Activated T-cell treated with anti-CD3 and anti-CD28 coated beads for 1 hour (primary cell): ENCODE results near the gene ZNF444.

ENCODE experiments used
- DNase-seq: peaks from one replicate; pipeline ENCODE4 v3.0.0-alpha.2; 2020; ENCODE audit warnings: low read depth

The ZNF444 gene

GRCh38 chr19:56107626-56108351 lies 33.3 kb upstream of the ZNF444 start:
- no peak for DNase-seq

DNA sequence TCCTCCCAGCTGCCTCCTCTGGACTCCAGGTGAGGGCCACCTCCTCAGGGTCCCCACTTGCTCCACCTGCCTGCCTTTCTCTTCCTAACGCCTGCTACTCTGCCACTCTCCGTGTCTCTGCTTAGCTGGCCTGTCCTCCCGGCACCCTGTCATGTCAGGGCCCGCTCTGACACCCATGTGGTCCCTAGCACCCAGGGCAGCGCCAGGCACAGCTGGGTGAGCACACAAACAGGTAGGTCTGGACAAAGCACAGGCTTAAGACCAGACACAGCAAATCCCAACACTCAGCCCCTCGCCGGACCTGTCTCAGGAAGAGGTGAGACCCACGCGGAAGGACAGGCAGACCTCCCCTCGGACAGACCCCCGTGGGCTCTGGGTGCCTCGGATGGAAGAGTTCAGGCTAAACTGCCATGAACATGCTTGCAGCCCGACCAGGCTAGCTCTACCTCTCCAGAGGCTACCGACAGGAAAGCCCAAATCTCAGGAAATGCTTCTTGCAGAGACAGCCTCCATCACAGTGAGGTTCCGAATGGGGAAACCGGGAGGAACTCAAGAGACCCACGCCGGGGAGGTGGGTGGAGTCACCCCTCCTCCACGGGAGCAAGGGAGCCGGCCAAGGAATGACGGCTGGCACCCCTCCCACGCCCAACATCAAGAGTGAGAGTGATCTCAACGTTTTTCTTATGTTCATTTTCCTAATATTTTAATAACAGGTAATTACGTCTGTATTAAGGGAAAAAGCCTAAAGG lies 32.5 kb upstream of the ZNF444 start:
- no peak for DNase-seq

GRCh38 chr19:56109226-56109625 lies 31.9 kb upstream of the ZNF444 start:
- DNase-seq, result no peak

DNA sequence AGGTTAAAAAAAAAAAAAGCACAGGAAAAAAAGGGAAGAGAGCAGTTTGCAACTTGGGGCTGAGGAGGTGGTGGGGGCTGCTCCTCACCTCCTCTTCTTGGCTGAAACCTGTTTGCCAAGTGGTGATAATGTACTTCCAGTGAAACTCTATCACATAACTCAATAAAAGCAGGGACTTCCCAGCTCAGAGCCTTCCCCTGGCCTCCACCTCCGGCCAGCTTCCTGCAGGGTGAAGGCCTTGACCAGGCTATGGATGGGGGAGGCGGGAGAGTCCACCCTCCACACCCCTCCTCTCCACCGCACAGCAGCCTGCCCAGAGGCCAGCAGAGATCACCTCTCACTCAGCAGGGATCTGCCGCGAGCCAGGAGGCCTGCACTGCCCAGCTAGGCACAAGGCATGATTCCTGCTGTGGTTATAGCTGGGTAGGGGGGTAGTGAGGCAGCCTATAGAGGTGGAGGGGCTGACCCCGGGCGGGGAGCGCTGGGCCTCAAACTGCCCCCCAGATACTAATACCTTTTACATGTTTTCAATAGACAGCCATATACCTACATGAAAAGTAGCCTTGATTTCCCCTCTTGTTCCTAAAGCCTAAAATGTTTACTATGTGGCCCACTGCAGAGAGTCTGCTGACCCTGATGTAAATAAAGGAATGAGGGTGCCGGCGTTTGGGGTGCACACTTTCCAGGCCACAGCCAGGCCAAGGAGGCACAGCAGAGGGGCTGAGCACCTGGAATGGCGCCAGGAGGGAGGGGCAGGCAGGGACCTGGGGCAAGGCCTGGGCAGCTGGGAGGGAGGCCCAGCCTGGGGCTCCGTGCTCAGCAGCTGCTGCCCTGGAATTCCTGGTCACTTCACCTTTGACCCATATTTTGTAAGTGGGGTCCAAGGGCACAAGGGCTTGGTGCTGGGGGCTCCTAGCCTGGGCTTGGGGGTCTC lies 30.3 kb upstream of the ZNF444 start:
- DNase-seq, result no peak

DNA sequence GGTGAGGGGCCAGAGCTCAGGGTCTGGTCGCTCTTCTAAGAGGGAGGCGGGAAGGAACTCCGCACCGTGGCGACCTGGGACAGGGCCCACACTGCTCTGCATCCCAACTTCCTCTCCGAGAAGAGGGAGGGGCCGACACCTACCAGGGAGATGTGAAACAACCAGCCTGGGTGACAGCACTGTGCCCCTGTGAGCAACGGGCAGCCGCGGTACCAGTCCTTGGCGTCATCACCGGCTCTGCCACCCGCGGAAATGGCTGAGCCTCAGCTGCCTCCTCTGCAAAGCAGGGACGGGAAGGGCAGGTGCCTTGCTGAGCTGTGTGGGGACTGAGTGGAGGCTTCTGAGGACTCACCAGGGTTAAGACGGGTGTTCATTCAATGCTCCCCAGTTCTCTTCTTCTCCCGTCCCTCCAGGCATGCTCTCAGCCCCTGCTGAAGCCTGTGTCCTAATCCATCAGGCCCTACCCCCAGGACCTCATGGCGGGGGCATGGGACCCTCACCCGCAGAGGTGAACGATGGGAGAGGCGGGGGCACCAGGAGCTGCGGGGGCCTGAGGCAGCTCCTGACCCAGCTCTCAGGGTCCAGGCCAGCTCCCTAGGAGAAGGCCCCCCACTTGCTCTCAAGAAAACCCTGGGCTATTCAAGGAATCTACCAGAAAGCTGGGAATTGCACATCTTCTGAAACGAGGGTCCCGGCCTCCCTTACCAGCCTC lies 29.3 kb upstream of the ZNF444 start:
- DNase-seq, result peak; percentile 22

GRCh38 chr19:56112313-56112709 lies 28.8 kb upstream of the ZNF444 start:
- DNase-seq, result no peak

DNA sequence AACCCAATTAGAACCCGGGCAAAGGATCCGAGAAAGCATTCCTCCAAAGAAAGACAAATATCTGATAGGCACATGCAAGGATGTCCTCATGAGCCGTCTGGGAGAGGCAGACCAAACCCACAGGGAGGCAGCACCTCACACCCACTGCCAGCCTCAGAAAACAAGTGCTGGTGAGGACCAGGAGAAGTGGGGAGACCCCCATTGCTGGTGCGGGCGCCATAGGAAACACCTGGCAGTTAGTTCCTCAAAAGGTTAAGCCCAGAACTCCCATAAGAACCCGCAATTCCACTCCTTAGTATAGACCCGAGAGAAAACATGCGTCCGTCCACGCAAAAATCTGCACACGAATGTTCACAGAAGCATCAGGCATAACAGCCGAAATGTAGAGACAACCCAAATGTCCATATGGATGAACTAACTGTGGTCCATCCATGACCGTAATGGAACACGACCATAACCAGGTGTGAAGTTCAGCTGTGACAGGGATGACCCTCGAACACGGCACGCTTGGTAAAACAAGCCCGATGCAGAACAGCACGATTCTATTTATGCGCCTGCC lies 27.9 kb upstream of the ZNF444 start:
- DNase-seq, result no peak

DNA sequence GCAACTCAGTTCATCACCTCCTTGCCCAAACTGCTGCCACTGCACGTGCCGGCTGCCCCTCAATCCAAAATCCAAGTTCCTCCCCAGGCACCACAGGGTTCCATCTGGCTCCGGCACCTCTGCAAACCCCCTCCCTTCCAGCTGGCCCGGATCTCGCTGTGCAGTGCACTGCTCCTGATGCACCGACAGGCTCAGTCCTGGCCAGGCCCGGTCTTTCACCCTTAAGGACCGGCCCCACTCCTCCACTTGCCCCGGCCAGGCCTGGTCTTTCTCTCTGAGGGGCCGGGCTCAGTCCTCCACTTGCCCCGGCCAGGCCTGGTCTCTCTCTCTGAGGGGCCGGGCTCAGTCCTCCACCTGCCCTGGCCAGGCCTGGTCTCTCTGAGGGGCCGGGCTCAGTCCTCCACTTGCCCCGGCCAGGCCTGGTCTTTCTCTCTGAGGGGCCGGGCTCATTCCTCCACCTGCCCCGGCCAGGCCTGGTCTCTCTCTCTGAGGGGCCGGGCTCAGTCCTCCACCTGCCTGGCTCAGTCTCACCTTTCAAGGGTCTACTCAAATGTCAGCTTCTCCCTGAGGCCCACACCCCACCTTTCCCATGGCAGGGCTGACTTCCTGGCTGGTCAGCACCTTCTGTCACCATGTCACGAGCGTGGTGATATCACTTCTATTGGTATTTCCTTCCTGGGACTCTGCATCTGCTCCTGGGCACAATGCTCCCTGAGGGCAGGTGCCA lies 26.9 kb upstream of the ZNF444 start:
- DNase-seq, result no peak

DNA sequence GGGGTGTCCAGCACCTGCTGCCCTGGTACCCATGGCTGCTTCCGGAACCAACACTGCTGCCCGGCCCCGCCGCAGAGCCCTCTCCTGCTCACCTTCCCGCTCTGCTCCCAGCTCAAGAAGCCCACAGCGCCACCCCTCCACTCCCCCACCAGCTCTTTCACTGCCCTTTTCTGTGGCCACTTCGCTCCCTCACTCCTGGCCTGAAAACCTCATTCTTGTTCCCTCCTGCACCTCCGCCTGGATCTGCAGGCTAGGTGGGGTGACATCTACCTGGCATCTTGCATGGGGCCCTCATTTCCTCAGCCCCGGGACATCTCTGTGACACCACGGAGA lies 26.3 kb upstream of the ZNF444 start:
- DNase-seq, result no peak

DNA sequence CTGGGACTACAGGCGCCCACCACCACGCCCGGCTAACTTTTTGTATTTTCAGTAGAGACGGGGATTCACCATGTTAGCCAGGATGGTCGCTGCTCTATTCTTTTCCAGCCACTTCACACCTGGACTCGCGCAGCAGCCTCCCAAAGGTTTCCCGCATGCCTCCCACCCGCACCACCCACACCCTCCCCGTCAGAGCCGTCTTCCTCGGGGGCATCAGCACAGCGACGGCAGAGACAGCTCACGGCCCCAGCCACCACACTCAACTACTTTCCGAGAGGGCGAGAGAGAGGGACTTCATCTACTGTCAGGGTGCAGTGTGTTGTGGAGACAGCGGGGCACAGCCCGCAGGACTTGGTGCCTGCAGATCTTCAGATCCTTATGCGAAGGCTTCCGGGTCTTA lies 25.6 kb upstream of the ZNF444 start:
- DNase-seq, result no peak

DNA sequence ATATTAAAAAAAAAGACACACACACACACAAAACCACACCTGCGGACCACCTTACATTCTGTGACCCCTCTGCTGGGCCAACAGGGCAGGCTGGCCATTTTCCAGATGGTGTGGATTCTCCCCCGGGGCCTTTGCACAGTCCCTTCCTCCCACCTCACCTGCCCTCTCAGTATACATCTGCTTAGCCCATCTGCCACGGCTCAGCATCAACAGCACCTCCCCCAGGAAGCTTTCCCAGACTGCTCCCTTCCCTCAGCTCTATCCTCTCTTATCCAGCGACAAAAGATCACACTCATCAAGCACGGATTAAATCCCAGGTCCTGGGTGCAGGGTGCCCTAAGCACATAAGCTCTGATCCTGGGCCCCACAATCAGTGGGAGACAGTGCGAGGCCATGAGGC lies 24.5 kb upstream of the ZNF444 start:
- no peak for DNase-seq

GRCh38 chr19:56117376-56117884 lies 23.7 kb upstream of the ZNF444 start:
- no peak for DNase-seq

- DNase-seq, result no peak
Measured at GRCh38 chr19:56117889-56118288, 23.2 kb upstream of the ZNF444 start.

- DNase-seq, result no peak
Measured at GRCh38 chr19:56118666-56119581, 22.2 kb upstream of the ZNF444 start.

- no peak for DNase-seq
Measured at GRCh38 chr19:56119582-56119978, 21.5 kb upstream of the ZNF444 start.

DNA sequence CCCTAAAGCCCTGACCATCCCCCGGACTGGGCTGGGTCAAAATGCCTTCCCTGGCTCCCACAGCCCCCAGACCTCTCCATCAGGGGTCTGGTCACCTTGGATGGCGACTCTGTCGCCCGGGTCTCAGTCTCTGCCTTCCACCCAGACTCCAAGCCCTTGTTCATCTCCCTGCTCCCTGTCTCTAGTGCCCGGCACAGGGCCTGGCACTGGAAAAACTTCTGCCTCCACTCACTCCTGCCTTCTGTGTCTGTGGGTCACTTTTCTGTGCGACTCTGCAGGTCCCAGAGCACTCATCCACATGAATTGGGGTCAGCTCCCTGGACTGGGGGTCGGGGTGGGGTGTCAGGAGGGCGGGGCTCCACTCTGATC lies 21.1 kb upstream of the ZNF444 start:
- DNase-seq, result no peak

- peak; percentile 71 for DNase-seq
Measured at GRCh38 chr19:56120371-56121179, 20.5 kb upstream of the ZNF444 start.

DNA sequence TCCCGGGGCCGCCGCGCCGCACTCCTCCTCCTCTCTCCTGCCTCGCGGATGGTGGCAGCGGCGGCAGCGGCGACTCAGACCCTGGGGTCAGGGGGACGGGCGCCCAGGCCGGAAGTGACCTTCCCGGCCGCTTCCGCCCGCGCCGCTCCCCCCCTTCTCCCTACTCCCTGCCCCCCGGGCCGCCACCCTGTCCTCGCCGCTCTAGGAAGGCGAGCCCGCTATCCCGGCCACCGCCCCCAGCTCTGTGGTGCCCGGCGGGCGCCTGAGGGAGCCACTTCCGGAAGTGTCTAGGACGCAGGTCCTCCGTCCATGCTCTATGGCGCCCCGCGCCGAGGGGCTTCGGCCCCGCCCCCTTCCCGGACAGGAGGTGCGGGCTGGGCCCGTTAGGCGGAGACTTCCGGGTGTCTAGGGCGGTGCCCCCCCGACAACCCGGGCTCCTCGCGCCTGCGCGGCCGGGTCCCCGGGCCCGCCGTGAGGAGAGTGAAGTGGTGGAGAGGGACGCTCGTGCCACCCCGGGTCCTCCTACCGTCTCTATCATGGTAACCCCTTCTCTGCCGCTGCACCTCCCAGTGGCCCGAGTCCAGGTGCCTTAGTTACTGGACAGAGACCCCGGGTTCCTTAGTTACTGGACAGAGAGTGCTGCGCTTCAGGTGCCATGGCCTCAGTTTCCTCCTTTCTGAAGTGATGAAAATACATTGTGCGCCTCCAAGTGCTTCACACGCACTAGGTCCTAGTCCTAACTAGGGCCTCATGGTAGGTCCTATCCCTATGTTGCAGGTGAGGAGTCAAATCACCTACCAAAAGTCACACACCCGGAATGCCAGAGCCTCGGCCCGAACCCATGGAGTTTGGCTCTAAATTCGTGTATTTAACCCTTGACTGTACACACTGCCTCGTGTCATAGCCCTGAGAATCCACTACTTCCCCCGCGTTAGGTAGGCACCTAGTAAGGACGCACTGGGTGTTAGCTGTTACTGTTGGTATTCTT lies 19.6 kb upstream of the ZNF444 start, which contains the start of gene ZNF787:
ZNF787 (minus strand) TSS at position 116 of the 988 bp plus-strand sequence. CDS start 18,078 bp downstream, outside the sequence.
- peak; percentile 94 for DNase-seq
